ENCODE measurements around the gene SLX4IP. TPM values are rescaled to one million over a fixed set of nuclear protein-coding genes. Genes with fewer than 3 reads are reported as not detected.
A peak's percentile ranks its signal among the peaks of the same experiment; 100 is the strongest.

SLX4IP gene
- polyA plus RNA-seq, 2 of the 4 experiments (the other 2 are of a cell fraction): 3.4 to 7.5 TPM

DNA sequence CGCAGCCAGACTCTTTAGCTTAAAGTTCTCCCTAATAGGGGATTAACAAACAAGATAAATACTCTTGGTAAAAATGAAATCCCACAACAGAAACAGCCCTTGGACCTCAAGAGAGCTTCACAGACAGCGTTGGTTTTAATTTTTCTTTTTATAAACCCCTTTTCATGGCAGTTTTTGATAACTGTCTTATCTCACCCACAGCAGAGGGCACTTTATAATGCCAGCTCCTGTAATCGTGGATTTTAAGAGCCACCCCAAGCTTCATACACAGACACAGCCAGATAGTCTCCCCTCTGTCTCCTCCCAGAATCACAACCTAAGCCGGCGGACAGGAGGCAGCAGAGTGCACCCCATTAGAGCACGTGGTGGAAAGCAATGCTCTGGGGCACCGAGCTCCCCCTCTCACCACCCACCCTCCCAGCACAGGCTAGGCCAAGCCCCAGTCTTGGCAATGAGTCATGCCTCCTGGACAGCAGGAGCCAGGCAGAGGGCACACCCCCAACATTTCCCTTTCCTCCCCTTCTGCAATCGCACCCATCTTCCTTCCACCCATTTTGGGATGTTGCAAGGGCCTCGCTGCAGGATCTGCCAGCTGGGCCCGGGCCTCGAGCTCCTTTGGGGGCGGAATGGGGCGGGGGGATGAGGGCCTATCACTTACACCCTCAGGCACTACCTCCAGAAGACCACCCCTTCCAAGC is 236.3 kb downstream of the SLX4IP start:
- POLR2A ChIA-PET: interaction anchor here (0.6 to 6.1 kb wide), 19 partner anchors 9 to 783 kb away, joined by 3 to 79 read pairs (median 4); partner anchors contain the start of genes MKKS and SLX4IP
- WGBS (ENCODE audit: missing lambda C conversion rate): 4% methylated on average over 13 of the region's 13 CpGs
- TF ChIP-seq, protein P1, sequence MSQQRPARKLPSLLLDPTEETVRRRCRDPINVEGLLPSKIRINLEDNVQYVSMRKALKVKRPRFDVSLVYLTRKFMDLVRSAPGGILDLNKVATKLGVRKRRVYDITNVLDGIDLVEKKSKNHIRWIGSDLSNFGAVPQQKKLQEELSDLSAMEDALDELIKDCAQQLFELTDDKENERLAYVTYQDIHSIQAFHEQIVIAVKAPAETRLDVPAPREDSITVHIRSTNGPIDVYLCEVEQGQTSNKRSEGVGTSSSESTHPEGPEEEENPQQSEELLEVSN (IDR thresholded peaks at IDR 0.05; ENCODE audit: borderline replicate concordance, low read depth): peak; percentile 53; the same call in 1 of the 2 replicates
- peak; percentile 96 for TF ChIP-seq MYC (IDR thresholded peaks at IDR 0.05; ENCODE audit: borderline replicate concordance, low read length)
- no peak for TF ChIP-seq RARB (CRISPR knock-in tag; IDR thresholded peaks at IDR 0.05)
- TF ChIP-seq HOXA7 (CRISPR knock-in tag; IDR thresholded peaks at IDR 0.05): no peak
- no peak for TF ChIP-seq FOXS1 (CRISPR knock-in tag; IDR thresholded peaks at IDR 0.05)
- peak; percentile 63 to 69 for TF ChIP-seq RAD21 (conservative IDR thresholded peaks at IDR 0.05 in 1 of 2, IDR thresholded peaks at IDR 0.05 in 1 of 2)
- TF ChIP-seq MAZ (IDR thresholded peaks at IDR 0.05; ENCODE audit: borderline replicate concordance, low read depth, low read length): peak; percentile 97
- TF ChIP-seq, protein P2, sequence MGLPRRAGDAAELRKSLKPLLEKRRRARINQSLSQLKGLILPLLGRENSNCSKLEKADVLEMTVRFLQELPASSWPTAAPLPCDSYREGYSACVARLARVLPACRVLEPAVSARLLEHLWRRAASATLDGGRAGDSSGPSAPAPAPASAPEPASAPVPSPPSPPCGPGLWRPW (IDR thresholded peaks at IDR 0.05): no peak
- peak; percentile 72 to 88; a peak in 4 of 5 replicates for TF ChIP-seq JUN (IDR thresholded peaks at IDR 0.05)
- TF ChIP-seq RCOR1 (IDR thresholded peaks at IDR 0.05; ENCODE audit: low read depth, low read length): no peak
- TF ChIP-seq, protein P3, sequence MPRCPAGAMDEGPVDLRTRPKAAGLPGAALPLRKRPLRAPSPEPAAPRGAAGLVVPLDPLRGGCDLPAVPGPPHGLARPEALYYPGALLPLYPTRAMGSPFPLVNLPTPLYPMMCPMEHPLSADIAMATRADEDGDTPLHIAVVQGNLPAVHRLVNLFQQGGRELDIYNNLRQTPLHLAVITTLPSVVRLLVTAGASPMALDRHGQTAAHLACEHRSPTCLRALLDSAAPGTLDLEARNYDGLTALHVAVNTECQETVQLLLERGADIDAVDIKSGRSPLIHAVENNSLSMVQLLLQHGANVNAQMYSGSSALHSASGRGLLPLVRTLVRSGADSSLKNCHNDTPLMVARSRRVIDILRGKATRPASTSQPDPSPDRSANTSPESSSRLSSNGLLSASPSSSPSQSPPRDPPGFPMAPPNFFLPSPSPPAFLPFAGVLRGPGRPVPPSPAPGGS (IDR thresholded peaks at IDR 0.05): no peak
- TF ChIP-seq, protein P4, sequence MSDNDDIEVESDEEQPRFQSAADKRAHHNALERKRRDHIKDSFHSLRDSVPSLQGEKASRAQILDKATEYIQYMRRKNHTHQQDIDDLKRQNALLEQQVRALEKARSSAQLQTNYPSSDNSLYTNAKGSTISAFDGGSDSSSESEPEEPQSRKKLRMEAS (IDR thresholded peaks at IDR 0.05): peak; percentile 99
- peak; percentile 73 for TF ChIP-seq FOSL2 (IDR thresholded peaks at IDR 0.05)
- TF ChIP-seq FOSL2 (CRISPR knock-in tag; IDR thresholded peaks at IDR 0.05): peak; percentile 96
- TF ChIP-seq PHF8 (IDR thresholded peaks at IDR 0.05; ENCODE audit: borderline replicate concordance, low read depth): no peak
- no peak for TF ChIP-seq EHF (CRISPR knock-in tag; IDR thresholded peaks at IDR 0.05)
- no peak for TF ChIP-seq POLR2A (IDR thresholded peaks at IDR 0.05; ENCODE audit: low read length)
- no peak for TF ChIP-seq KDM1A (IDR thresholded peaks at IDR 0.05; ENCODE audit: low read depth)
- TF ChIP-seq, protein P5, sequence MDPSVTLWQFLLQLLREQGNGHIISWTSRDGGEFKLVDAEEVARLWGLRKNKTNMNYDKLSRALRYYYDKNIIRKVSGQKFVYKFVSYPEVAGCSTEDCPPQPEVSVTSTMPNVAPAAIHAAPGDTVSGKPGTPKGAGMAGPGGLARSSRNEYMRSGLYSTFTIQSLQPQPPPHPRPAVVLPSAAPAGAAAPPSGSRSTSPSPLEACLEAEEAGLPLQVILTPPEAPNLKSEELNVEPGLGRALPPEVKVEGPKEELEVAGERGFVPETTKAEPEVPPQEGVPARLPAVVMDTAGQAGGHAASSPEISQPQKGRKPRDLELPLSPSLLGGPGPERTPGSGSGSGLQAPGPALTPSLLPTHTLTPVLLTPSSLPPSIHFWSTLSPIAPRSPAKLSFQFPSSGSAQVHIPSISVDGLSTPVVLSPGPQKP (IDR thresholded peaks at IDR 0.05; ENCODE audit: low read depth, low read length): no peak
- no peak for TF ChIP-seq MAFK (IDR thresholded peaks at IDR 0.05; ENCODE audit: partially characterized antibody)
- TF ChIP-seq CEBPB (IDR thresholded peaks at IDR 0.05): peak; percentile 70 to 92
- no peak for TF ChIP-seq TP53 (CRISPR knock-in tag; IDR thresholded peaks at IDR 0.05)
- no peak for TF ChIP-seq NPAS2 (CRISPR knock-in tag; IDR thresholded peaks at IDR 0.05; ENCODE audit: borderline replicate concordance)
- no peak for TF ChIP-seq RFX5 (IDR thresholded peaks at IDR 0.05)
- no peak for TF ChIP-seq TFCP2L1 (CRISPR knock-in tag; IDR thresholded peaks at IDR 0.05)
- no peak for TF ChIP-seq ZC3H11A (IDR thresholded peaks at IDR 0.05)
- TF ChIP-seq KDM5A (IDR thresholded peaks at IDR 0.05): no peak
- TF ChIP-seq, protein P6, sequence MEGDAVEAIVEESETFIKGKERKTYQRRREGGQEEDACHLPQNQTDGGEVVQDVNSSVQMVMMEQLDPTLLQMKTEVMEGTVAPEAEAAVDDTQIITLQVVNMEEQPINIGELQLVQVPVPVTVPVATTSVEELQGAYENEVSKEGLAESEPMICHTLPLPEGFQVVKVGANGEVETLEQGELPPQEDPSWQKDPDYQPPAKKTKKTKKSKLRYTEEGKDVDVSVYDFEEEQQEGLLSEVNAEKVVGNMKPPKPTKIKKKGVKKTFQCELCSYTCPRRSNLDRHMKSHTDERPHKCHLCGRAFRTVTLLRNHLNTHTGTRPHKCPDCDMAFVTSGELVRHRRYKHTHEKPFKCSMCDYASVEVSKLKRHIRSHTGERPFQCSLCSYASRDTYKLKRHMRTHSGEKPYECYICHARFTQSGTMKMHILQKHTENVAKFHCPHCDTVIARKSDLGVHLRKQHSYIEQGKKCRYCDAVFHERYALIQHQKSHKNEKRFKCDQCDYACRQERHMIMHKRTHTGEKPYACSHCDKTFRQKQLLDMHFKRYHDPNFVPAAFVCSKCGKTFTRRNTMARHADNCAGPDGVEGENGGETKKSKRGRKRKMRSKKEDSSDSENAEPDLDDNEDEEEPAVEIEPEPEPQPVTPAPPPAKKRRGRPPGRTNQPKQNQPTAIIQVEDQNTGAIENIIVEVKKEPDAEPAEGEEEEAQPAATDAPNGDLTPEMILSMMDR (IDR thresholded peaks at IDR 0.05): peak; percentile 49
- TF ChIP-seq HOXB5 (CRISPR knock-in tag; IDR thresholded peaks at IDR 0.05): no peak
- no peak for TF ChIP-seq HDAC2 (IDR thresholded peaks at IDR 0.05)
- TF ChIP-seq, protein P7, sequence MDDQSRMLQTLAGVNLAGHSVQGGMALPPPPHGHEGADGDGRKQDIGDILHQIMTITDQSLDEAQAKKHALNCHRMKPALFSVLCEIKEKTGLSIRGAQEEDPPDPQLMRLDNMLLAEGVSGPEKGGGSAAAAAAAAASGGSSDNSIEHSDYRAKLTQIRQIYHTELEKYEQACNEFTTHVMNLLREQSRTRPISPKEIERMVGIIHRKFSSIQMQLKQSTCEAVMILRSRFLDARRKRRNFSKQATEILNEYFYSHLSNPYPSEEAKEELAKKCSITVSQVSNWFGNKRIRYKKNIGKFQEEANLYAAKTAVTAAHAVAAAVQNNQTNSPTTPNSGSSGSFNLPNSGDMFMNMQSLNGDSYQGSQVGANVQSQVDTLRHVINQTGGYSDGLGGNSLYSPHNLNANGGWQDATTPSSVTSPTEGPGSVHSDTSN (IDR thresholded peaks at IDR 0.05): peak; percentile 41; the same call in 1 of the 2 replicates
- TF ChIP-seq, protein P8, sequence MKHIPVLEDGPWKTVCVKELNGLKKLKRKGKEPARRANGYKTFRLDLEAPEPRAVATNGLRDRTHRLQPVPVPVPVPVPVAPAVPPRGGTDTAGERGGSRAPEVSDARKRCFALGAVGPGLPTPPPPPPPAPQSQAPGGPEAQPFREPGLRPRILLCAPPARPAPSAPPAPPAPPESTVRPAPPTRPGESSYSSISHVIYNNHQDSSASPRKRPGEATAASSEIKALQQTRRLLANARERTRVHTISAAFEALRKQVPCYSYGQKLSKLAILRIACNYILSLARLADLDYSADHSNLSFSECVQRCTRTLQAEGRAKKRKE (CRISPR knock-in tag; IDR thresholded peaks at IDR 0.05; ENCODE audit: low read depth): no peak
- TF ChIP-seq, protein P9, sequence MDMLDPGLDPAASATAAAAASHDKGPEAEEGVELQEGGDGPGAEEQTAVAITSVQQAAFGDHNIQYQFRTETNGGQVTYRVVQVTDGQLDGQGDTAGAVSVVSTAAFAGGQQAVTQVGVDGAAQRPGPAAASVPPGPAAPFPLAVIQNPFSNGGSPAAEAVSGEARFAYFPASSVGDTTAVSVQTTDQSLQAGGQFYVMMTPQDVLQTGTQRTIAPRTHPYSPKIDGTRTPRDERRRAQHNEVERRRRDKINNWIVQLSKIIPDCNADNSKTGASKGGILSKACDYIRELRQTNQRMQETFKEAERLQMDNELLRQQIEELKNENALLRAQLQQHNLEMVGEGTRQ (IDR thresholded peaks at IDR 0.05): peak; percentile 66; the same call in 1 of the 2 replicates
- TF ChIP-seq JUNB (IDR thresholded peaks at IDR 0.05): no peak

More for the DNA sequence above, 236.3 kb downstream of the SLX4IP start:
- Histone ChIP-seq H3K4me2 (peak overlapping the region; percentile 91), H3K4me1 (peaks cover 52% of the 10 kb centered on the region), H3K4me3 (peak overlapping the region; percentile 92), H3K27ac (peak overlapping the region; percentile 95 to 97), H3K9me3 (no peaks in the 10 kb centered on the region)
- CTCF ChIA-PET: interaction anchor here (0.6 to 3.0 kb wide), 60 partner anchors 9 to 1054 kb away, joined by 3 to 30 read pairs (median 4); partner anchors contain the start of genes MKKS and SLX4IP
- FAIRE-seq: peak; percentile 70
- peak; percentile 45 to 67 for ATAC-seq
- peak; percentile 94 to 98 for DNase-seq (ENCODE audit: low read depth in 1 of 2, low spot score in 1 of 2)
